GM21619 (cell line): ENCODE results near the gene BPGM.

Source experiments
- ATAC-seq: cut with Tn5 transposase; IDR thresholded peaks from one replicate; pipeline ENCODE4 v1.9.1; 2021; ENCODE audit not compliant: unreplicated experiment

BPGM gene

GRCh38 chr7:134646425-134647305 is at the start of gene BPGM:
TSS of gene BPGM (plus strand) at chr7:134646853. CDS start at chr7:134661508, 14,655 bp downstream.
- ATAC-seq: peak; percentile 96

DNA sequence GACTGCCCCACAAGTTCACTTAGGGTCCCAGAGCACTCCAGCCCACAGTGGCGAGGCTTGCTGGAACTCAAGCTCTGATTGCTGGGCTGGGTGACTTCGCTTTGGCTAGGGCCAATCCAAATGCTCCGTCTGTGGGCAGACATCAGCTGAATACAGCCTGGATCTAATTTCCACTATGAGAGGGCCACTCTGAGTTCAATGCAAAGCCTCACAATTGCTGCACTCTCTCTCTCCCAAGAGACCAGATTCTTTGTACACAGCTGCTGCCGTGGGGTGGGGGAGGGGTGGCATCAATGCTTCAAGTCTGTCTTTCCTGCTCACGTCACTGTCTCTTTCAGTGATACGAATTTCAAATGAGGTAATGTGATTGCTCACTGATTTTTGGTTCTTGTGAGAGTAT is 47.3 kb upstream of the BPGM start:
- no peak for ATAC-seq

DNA sequence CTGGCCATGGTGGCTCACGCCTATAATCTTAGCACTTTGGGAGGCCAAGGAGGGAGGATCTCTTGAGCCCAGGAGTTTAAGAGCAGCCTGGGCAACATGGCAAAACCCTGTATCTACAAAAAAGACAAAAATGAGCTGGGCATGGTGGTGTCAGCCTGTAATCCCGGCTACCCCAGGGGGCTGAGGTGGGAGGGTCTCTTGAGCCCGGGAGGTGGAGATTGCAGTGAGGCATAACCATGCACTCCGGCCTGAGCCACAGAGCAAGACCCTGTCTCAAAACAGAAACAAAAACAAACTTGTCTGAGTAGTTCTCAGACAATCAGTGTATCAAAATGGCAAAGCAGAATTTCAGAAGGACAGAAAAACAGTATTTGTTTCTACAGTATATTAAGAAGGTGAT is 45.2 kb upstream of the BPGM start:
- no peak for ATAC-seq

GRCh38 chr7:134602881-134603451 is 43.7 kb upstream of the BPGM start:
- no peak for ATAC-seq

DNA sequence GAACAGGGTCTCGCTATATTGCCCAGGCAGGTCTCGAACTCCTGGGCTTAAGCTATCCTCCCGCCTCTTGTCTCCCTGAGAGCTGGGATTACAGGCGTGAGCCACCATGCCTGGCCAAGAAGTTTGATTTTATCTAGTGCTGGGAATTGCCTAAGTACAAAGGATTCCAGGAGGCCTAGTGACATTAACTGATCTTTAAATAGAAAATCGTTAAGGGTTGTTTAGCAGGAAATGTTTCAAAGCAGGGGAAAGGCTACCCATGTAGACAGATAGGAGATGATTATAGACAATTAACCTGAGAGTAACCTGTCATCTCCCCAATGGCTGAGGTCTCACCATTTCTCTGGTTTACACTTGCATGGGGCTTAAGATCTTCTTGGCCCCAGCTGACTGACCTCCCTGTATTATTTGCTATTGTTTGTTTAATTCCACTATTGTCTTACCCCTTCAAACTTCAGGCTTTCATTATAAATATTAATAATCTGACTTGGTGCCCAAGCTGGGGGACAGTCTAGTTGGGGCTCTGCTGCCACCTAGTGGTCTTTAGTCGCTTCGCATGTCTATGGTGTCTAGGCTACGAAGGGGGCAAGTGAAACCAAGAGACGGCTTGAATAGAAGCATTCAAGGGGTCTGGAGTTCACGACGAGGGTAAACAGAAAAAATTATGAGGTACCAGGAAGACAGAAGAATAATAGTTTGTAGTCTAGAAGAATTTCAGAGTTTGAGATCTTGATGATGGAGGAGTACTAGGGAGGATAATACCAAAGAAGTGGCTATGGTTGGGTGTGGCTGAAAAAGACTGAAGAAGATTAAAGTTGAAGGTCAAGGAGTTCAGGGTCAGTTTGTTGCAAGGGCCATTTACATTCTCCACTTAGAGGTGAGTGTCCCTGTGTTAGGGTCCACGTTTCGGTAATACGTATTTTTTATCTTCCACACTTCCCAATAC is 40.4 kb upstream of the BPGM start:
- peak; percentile 89 for ATAC-seq

- ATAC-seq: no peak
These were observed 35.0 kb upstream of the BPGM start for GRCh38 chr7:134611611-134612151.

DNA sequence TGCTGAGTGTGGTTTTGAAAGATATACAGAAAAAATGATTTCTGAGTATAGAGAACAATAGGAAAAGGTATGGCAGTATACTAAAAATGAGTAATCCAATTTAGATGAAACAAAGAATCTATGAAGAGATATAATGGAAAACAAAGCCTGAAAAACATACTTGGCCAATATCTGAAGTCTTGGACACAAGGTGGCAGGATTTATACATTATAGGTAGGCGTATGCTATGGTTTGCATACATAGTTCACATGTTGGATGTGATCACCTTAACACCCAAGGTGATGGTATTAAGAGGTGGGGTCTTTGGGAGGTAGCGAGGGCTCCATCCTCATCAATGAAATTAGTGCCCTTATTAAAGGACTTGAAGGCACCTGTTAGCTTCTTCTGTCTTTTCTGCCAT is 34.5 kb upstream of the BPGM start:
- ATAC-seq: no peak

DNA sequence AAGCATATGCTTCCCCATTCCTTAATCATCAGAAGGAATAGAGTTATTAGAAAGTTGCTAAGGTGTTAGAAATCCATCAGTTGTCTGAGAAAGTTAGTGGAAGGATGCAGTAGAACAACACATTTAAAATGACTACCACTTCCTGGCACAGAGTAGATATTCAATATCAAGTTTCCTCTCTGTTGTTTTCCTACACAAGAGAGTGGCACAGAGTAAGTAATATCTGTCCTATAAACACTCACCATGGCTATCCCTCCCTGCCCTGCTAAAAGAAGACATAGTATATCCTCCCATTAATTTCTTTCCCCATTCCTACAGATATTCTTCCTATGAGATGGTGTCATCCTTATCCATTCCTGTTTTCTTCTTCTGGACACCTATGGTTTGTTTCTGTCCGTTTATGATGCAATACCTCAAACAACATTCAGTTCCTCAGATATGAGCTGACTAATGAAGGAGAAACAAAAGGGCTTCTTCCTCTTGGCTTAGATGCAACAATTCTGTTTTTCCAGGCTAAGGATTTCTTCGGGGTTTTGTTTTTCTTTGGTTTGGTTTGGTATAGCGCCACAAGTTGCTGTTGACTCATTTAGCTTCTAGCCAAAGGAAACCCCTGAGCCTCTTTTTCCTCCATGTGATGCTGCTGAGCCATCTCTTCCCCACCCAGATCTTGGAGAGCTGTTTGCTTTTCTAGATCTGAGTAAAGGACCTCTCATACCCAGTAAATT is 32.9 kb upstream of the BPGM start:
- no peak for ATAC-seq

DNA sequence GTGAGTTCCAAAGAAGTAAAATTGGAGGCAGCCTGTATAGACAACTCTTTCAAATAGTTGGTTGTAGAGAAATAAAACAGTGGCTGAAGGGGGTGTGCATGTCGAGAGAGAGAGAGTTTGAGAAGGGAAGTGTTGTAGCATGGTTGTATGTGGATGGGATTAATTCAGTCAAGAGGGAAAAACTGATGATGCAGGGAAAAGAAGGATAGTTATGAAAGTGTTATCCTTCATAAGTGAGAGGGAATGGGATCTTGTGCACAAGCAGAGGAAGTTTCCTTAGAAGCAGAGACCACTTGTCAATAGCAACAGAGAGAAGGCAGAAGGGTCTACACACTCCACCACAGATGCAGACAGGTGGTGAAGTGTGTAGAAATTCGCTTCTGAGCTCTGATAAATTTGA is 30.0 kb upstream of the BPGM start:
- ATAC-seq: no peak

- ATAC-seq: no peak
These were observed 27.7 kb upstream of the BPGM start for GRCh38 chr7:134618756-134619530.

GRCh38 chr7:134619627-134620331 is 26.9 kb upstream of the BPGM start:
- no peak for ATAC-seq

DNA sequence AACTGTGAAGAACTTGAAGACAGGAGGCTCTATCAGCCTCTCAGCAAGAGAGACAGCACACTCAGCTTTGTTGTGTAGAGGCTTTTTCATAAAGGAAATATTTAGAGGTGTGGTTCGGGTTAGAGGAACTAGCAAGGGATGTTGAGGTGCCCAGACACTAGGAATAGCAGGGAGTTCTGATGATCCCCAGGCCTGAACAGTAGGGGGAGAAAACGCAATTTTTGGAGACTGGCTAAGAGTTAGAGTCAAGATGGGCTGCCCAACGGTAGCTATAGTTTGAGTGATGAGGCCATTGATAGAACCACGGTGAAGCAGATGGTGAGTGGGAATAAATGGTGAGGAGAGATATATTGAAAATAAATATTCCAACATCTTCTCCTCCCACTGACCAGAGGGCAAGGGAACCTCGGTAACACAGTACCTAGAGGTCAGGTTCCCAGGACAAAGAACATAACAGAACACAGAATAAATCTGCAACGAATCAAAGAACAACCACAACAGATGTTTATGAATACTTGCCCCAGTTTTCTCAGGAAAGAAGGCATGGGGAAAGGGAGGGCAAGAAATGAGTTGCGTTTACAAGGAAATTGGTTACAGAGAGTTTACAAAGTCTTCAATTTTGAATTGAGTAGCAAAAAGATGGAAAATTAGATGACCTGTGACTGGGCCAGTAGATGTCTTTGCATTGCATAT is 24.2 kb upstream of the BPGM start:
- no peak for ATAC-seq

DNA sequence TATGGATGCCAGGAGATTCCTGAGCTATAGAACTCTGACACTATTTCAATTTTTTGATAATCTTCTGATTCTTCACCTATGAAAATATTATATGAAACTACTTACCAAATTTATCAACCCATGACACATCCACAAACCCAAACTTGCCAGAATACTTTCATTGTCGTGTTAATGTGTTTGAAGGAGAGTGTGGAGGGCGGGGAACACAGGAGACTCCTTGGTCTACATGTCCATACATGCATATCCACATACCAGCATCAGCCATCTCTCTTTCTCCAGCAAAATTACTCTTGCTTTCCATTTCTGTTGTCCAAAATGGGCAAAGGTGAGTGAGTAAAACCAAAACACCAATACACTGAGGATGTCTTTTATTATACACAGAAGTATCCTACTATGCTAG is 23.5 kb upstream of the BPGM start:
- ATAC-seq: no peak

DNA sequence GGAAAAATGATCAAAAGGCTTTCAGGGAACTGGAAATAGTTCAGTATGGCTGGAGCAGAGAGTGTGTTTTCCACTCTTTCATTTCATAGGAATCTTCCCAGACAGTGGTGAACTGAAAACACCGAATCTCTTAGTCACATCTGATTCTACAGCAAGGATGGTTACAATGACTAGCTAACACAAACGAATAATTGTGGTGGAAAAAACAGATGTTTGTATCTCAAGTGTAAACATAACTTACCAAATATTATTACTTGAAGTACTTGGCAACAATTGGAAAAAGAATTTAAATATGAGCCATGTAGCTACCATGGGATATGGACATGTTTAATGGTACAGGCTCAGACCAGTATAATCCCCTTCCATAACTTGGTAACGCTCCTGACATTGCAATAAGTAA is 21.1 kb upstream of the BPGM start:
- no peak for ATAC-seq

- ATAC-seq: no peak
These were observed 19.4 kb upstream of the BPGM start for GRCh38 chr7:134627109-134627774.

- ATAC-seq: no peak
These were observed 18.9 kb upstream of the BPGM start for GRCh38 chr7:134627775-134628153.

DNA sequence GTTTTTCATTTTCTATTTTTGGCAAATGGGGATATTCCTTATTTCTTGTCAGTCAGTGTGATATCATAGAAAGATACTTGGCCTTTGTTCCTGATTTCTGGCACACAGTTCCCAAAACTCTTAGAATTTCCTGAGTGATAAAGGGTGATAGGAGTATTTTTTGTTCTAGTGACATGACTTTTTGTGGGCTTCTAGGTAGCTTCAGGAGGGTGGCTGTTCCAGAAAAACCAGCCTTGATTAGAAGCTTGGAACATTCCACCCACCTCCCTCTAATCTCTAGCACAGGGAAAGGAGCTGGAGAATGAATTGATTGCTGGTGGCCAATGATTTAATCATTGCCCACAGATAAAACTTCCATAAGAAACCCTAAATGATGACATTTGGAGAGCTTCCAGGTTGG is 17.2 kb upstream of the BPGM start:
- ATAC-seq: no peak

- no peak for ATAC-seq
These were observed 16.4 kb upstream of the BPGM start for GRCh38 chr7:134630237-134630636.
